Subcutaneous preadipocyte (primary cell): ENCODE measurements around the gene TUBA4B. TPM values are rescaled to one million over a fixed set of nuclear protein-coding genes. Genes with fewer than 3 reads are reported as not detected.

Source experiments
- small RNA-seq: library from RNA; depleted of rRNA; stranded (forward); fragments of <200 nt; gene quantifications from one replicate; pipeline ENCODE3, GENCODE V24; 2012
- total RNA-seq: library from RNA; depleted of rRNA; stranded (reverse); fragments of >200 nt; gene quantifications from 2 replicates; pipeline ENCODE4 v1.2.3, GENCODE V29; 2012

Gene TUBA4B
- not detected in 2 replicates for total RNA-seq

GRCh38 chr2:219252900-219253752 is at the start of gene TUBA4B:
Gene TUBA4B, plus strand, starts transcription at chr2:219253243. Its CDS starts 165 bp downstream, at chr2:219253408.

GRCh38 chr2:219206328-219207133 is 46.5 kb upstream of the TUBA4B start, which contains the start of gene ZFAND2B:
Gene ZFAND2B, plus strand, starts transcription at chr2:219206782. Its CDS starts 206 bp downstream, at chr2:219206988.

GRCh38 chr2:219218732-219219701 is 34.0 kb upstream of the TUBA4B start, which contains the start of gene ABCB6:
Gene ABCB6, minus strand, starts transcription at chr2:219218958. Its CDS starts 285 bp downstream, at chr2:219218673.

GRCh38 chr2:219229305-219230058 is 23.6 kb upstream of the TUBA4B start, which contains the start of the genes ANKZF1 and ATG9A:
Gene ANKZF1, plus strand, starts transcription at chr2:219229806. Its CDS starts 452 bp downstream, at chr2:219230258.
Gene ATG9A, minus strand, starts transcription at chr2:219229636. Its CDS starts 1,612 bp downstream, at chr2:219228024.

GRCh38 chr2:219245148-219245898 is 7.7 kb upstream of the TUBA4B start, which contains the start of the genes GLB1L and STK16:
Gene GLB1L, minus strand, starts transcription at chr2:219245444. Its CDS starts 1,871 bp downstream, at chr2:219243573.
Gene STK16, plus strand, starts transcription at chr2:219245479. Its CDS starts 521 bp downstream, at chr2:219246000.

GRCh38 chr2:219253753-219254589 is 928 bp downstream of the TUBA4B start, which contains the start of gene TUBA4A:
Gene TUBA4A, minus strand, starts transcription at chr2:219253918. Its CDS starts 60 bp downstream, at chr2:219253858.

GRCh38 chr2:219279151-219279915 is 26.3 kb downstream of the TUBA4B start, which contains the start of gene DNAJB2:
Gene DNAJB2, plus strand, starts transcription at chr2:219279366. Its CDS starts 468 bp downstream, at chr2:219279834.

GRCh38 chr2:219309278-219309677 is 56.2 kb downstream of the TUBA4B start, which contains the start of gene PTPRN:
Gene PTPRN, minus strand, starts transcription at chr2:219309401. Its CDS starts 69 bp downstream, at chr2:219309332.

Small RNAs within 50 kb of the gene (small RNA-seq; reads per million reads assigned to genes)
- 0.11 reads per million for gene MIR153-1

Other genes starting within 250 kb of the TUBA4B start
- 0.20 TPM in 1 of 2 replicates, not detected in the other for gene CFAP65, start 211.7 kb upstream of the TUBA4B start, total RNA-seq
- gene IHH, start 192.3 kb upstream of the TUBA4B start, total RNA-seq = not detected in 2 replicates
- 21.3 and 21.7 TPM in 2 replicates for gene NHEJ1, start 92.4 kb upstream of the TUBA4B start, total RNA-seq
- 0.73 and 1.8 TPM in 2 replicates for gene SLC23A3, start 83.2 kb upstream of the TUBA4B start, total RNA-seq
- gene CNPPD1, start 76.3 kb upstream of the TUBA4B start, total RNA-seq = 17.0 and 18.0 TPM in 2 replicates
- 55.9 and 59.6 TPM in 2 replicates for gene RETREG2, start 75.0 kb upstream of the TUBA4B start, total RNA-seq
- gene ZFAND2B, start 46.5 kb upstream of the TUBA4B start, total RNA-seq = 19.4 and 21.3 TPM in 2 replicates
- gene ABCB6, start 34.3 kb upstream of the TUBA4B start, total RNA-seq = 30.9 and 40.1 TPM in 2 replicates
- gene ATG9A, start 23.6 kb upstream of the TUBA4B start, total RNA-seq = 44.2 and 50.3 TPM in 2 replicates
- gene ANKZF1, start 23.4 kb upstream of the TUBA4B start, total RNA-seq = 15.1 and 20.7 TPM in 2 replicates
- gene GLB1L, start 7.8 kb upstream of the TUBA4B start, total RNA-seq = 7.3 and 15.2 TPM in 2 replicates
- 26.4 and 27.2 TPM in 2 replicates for gene STK16, start 7.8 kb upstream of the TUBA4B start, total RNA-seq
- 9.2 and 17.6 TPM in 2 replicates for gene TUBA4A, start 675 bp downstream of the TUBA4B start, total RNA-seq
- 20.7 and 22.4 TPM in 2 replicates for gene DNAJB2, start 26.1 kb downstream of the TUBA4B start, total RNA-seq
- 0.98 and 1.5 TPM in 2 replicates for gene PTPRN, start 56.2 kb downstream of the TUBA4B start, total RNA-seq
- not detected in 2 replicates for gene RESP18, start 79.5 kb downstream of the TUBA4B start, total RNA-seq
- gene DNPEP, start 134.7 kb downstream of the TUBA4B start, total RNA-seq = 63.9 and 69.4 TPM in 2 replicates
- gene DES, start 165.1 kb downstream of the TUBA4B start, total RNA-seq = 0.39 and 0.73 TPM in 2 replicates
- gene SPEG, start 181.6 kb downstream of the TUBA4B start, total RNA-seq = 11.5 and 15.4 TPM in 2 replicates
- 43.7 and 51.2 TPM in 2 replicates for gene GMPPA, start 245.6 kb downstream of the TUBA4B start, total RNA-seq